WTC11 (cell line): ENCODE measurements around the gene SAP30BP. TPM values are rescaled to one million over a fixed set of nuclear protein-coding genes. Genes with fewer than 3 reads are reported as not detected.

Experiments
- ATAC-seq: fragments of 200-7000 bp; cut with Tn5 transposase; 2 replicates; pipeline ENCODE4 v1.10.0; 2021; ENCODE audit warnings: mild to moderate bottlenecking, moderate library complexity
- CTCF ChIA-PET: fragments of 300-600 bp; sonication (Branson Sonifier 250); formaldehyde crosslinking; loops from one replicate; lab custom pipeline; 2021; ENCODE audit warnings: antibody characterized with exemption; lab: Charles Lee
- POLR2A ChIA-PET: fragments of 350-600 bp; sonication (Branson Sonifier 250); formaldehyde crosslinking; loops from one replicate; lab custom pipeline; 2021; ENCODE audit warnings: antibody characterized with exemption; lab: Charles Lee
- DNase-seq: peaks from one replicate; pipeline ENCODE4 v3.0.0; 2021; ENCODE audit warnings: low spot score
- H3K27ac Mint-ChIP-seq: 2 replicates; pipeline ENCODE4 v1.8.0; 2021; ENCODE audit warnings: mixed read lengths
- H3K27me3 Mint-ChIP-seq: 2 replicates; pipeline ENCODE4 v1.8.0; 2021; ENCODE audit warnings: low read depth, mild to moderate bottlenecking, moderate library complexity, mixed read lengths
- H3K36me3 Mint-ChIP-seq: 2 replicates; pipeline ENCODE4 v1.8.0; 2021; ENCODE audit warnings: mixed read lengths
- H3K4me1 Mint-ChIP-seq: 2 replicates; pipeline ENCODE4 v1.8.0; 2022; ENCODE audit warnings: mixed read lengths
- H3K4me3 Mint-ChIP-seq: 2 replicates; pipeline ENCODE4 v1.8.0; 2021; ENCODE audit warnings: mild to moderate bottlenecking, moderate library complexity, mixed read lengths
- H3K9me3 Mint-ChIP-seq: 2 replicates; pipeline ENCODE4 v1.8.0; 2021; ENCODE audit warnings: mixed read lengths
- ARID4B ChIP-seq: sonication (generic); formaldehyde crosslinking; IDR thresholded peaks from 2 replicates; pipeline ENCODE4 v1.8.0; 2023; ENCODE audit warnings: missing genetic modification reagents, mild to moderate bottlenecking, borderline replicate concordance
- CBFB ChIP-seq: sonication (generic); formaldehyde crosslinking; IDR thresholded peaks from 2 replicates; pipeline ENCODE4 v1.8.1; 2022; ENCODE audit warnings: mild to moderate bottlenecking, low read depth, missing genetic modification reagents
- CDX4 ChIP-seq: fragments of 250-450 bp; sonication (Bioruptor Pico); IDR thresholded peaks from 2 replicates; pipeline ENCODE4 v1.9.0; 2021; ENCODE audit warnings: moderate library complexity, mild to moderate bottlenecking, inconsistent platforms, borderline replicate concordance
- CREM ChIP-seq: sonication (generic); formaldehyde crosslinking; IDR thresholded peaks from 2 replicates; pipeline ENCODE4 v1.8.1; 2022; ENCODE audit warnings: mild to moderate bottlenecking, missing genetic modification reagents, moderate library complexity
- CTCF ChIP-seq: fragments of 200-600 bp; IDR thresholded peaks from 2 replicates; pipeline ENCODE4 v1.8.0; 2022; ENCODE audit warnings: antibody characterized with exemption
- E2F5 ChIP-seq: sonication (generic); formaldehyde crosslinking; IDR thresholded peaks from 2 replicates; pipeline ENCODE4 v1.8.1; 2022; ENCODE audit warnings: mild to moderate bottlenecking, moderate library complexity, missing genetic modification reagents
- EMX1 ChIP-seq: fragments of 250-450 bp; sonication (Bioruptor Pico); IDR thresholded peaks from 2 replicates; pipeline ENCODE4 v1.8.0; 2021; ENCODE audit warnings: mild to moderate bottlenecking
- FOXJ3 ChIP-seq: sonication (generic); formaldehyde crosslinking; IDR thresholded peaks from 2 replicates; pipeline ENCODE4 v1.9.0; 2021; ENCODE audit warnings: missing genetic modification reagents, mild to moderate bottlenecking, borderline replicate concordance
- IRF1 ChIP-seq: sonication (generic); formaldehyde crosslinking; IDR thresholded peaks from 2 replicates; pipeline ENCODE4 v1.8.0; 2023; ENCODE audit warnings: missing genetic modification reagents
- OVOL2 ChIP-seq: fragments of 250-450 bp; sonication (Bioruptor Pico); IDR thresholded peaks from 2 replicates; pipeline ENCODE4 v1.9.0; 2021; ENCODE audit warnings: mild to moderate bottlenecking, borderline replicate concordance
- PREB ChIP-seq: sonication (generic); formaldehyde crosslinking; IDR thresholded peaks from 2 replicates; pipeline ENCODE4 v1.8.1; 2022; ENCODE audit warnings: mild to moderate bottlenecking, missing genetic modification reagents, moderate library complexity, borderline replicate concordance
- PRRX2 ChIP-seq: fragments of 250-450 bp; sonication (Bioruptor Pico); IDR thresholded peaks from 2 replicates; pipeline ENCODE4 v1.8.0; 2021; ENCODE audit warnings: mild to moderate bottlenecking
- RELA ChIP-seq: sonication (generic); formaldehyde crosslinking; IDR thresholded peaks from 2 replicates; pipeline ENCODE4 v1.8.1; 2022; ENCODE audit warnings: missing genetic modification reagents, mild to moderate bottlenecking, borderline replicate concordance
- SMAD4 ChIP-seq: sonication (generic); formaldehyde crosslinking; IDR thresholded peaks from 2 replicates; pipeline ENCODE4 v1.8.0; 2022; ENCODE audit warnings: mild to moderate bottlenecking, missing genetic modification reagents
- ZBTB43 ChIP-seq: sonication (generic); formaldehyde crosslinking; IDR thresholded peaks from 2 replicates; pipeline ENCODE4 v1.8.1; 2023; ENCODE audit warnings: mild to moderate bottlenecking, missing genetic modification reagents
- ZMAT4 ChIP-seq: fragments of 250-450 bp; sonication (Bioruptor Pico); IDR thresholded peaks from 2 replicates; pipeline ENCODE4 v1.9.0; 2021; ENCODE audit warnings: mild to moderate bottlenecking
- ZNF121 ChIP-seq: sonication (generic); formaldehyde crosslinking; IDR thresholded peaks from 2 replicates; pipeline ENCODE4 v1.8.0; 2023; ENCODE audit warnings: missing genetic modification reagents
- total RNA-seq: library from RNA; stranded (reverse); gene quantifications from 3 replicates; pipeline ENCODE4 v1.2.3, GENCODE V29; 2021

The SAP30BP gene
- total RNA-seq, 1 experiment from 2014 or later, result 86.8 TPM

GRCh38 chr17:75753514-75754377, 86.6 kb downstream of the SAP30BP start (continued):
- TF ChIP-seq PREB (CRISPR knock-in tag), result no peak
- TF ChIP-seq RELA, result no peak
- no peak for TF ChIP-seq FOXJ3
- TF ChIP-seq ZBTB43 (CRISPR knock-in tag), result no peak
- TF ChIP-seq PRRX2 (CRISPR knock-in tag), result no peak
- peak; percentile 74; the same call in 1 of the 2 replicates for TF ChIP-seq E2F5 (CRISPR knock-in tag)
- TF ChIP-seq ZMAT4, result no peak
- 0 out of 2 replicates have a peak, but pooled peaks have one; percentile 14 for TF ChIP-seq CTCF

- CTCF ChIA-PET, result interaction anchor here (0.6 to 9.4 kb wide), 49 partner anchors 8 to 514 kb away, joined by 3 to 318 read pairs (median 9); partner anchors contain the start of genes GALK1, GGA3, ITGB4 and MRPS7
- peak overlapping the region; percentile 11 for H3K4me3 Mint-ChIP-seq
Measured at GRCh38 chr17:75754378-75755204, 87.5 kb downstream of the SAP30BP start.

GRCh38 chr17:75755205-75755901, 88.2 kb downstream of the SAP30BP start:
- DNase-seq, result no peak
- Mint-ChIP-seq H3K36me3 (no peaks in the 10 kb centered on the region), H3K9me3 (no peaks in the 10 kb centered on the region), H3K27me3 (peaks cover 8% of the 10 kb centered on the region), H3K4me3 (peak overlapping the region; percentile 11; the same call in 1 of the 2 replicates), H3K4me1 (peaks cover 13% of the 10 kb centered on the region), H3K27ac (no peak overlapping the region)
- CTCF ChIA-PET, result interaction anchor here (0.6 to 9.4 kb wide), 6 partner anchors 7 to 126 kb away, joined by 3 to 318 read pairs (median 42); partner anchors contain the start of genes GALK1 and SMIM5
- ATAC-seq, result no peak; the same call in 1 of the 2 replicates
- POLR2A ChIA-PET, result interaction anchor here (0.5 kb wide), 2 partner anchors 10 to 32 kb away, joined by 3 read pairs; no protein-coding TSS in a partner anchor
- TF ChIP-seq CDX4 (CRISPR knock-in tag) (no peak), OVOL2 (CRISPR knock-in tag) (no peak), IRF1 (CRISPR knock-in tag) (no peak), CREM (CRISPR knock-in tag) (no peak), SMAD4 (no peak), ARID4B (CRISPR knock-in tag) (no peak), CBFB (no peak)

More at GRCh38 chr17:75754378-75755204, 87.5 kb downstream of the SAP30BP start:
- Mint-ChIP-seq H3K9me3 (no peaks in the 10 kb centered on the region), H3K4me1 (peaks cover 13% of the 10 kb centered on the region), H3K36me3 (no peaks in the 10 kb centered on the region), H3K27me3 (peaks cover 8% of the 10 kb centered on the region), H3K27ac (peak overlapping the region; percentile 38)
- TF ChIP-seq EMX1 (CRISPR knock-in tag), result no peak
- 0 out of 2 replicates have a peak, but pooled peaks have one; percentile 13 for TF ChIP-seq ZNF121
- no peak for DNase-seq
- POLR2A ChIA-PET, result interaction anchor here (1.3 to 1.6 kb wide), 3 partner anchors 10 to 25 kb away, joined by 4 to 13 read pairs (median 7); partner anchors contain the start of gene GALK1
- no peak for ATAC-seq
